Caco-2 (cell line): ENCODE measurements around the gene MBOAT7. TPM values are rescaled to one million over a fixed set of nuclear protein-coding genes. Genes with fewer than 3 reads are reported as not detected.
"Not testable (repeated sequence)": the region's sequence is repeated elsewhere in the genome, so short reads cannot be mapped to it uniquely, and the experiment has no call there.

Experiments used
- BruUV-seq: library from RNA; stranded (reverse); fragments of 400-500 nt; replicated peaks from 2 replicates; lab custom pipeline; 2021; lab: Mats Ljungman, UMichigan
- CTCF ChIA-PET: fragments of 300-600 bp; sonication (Branson Sonifier 250); formaldehyde crosslinking; loops from one replicate; lab custom pipeline; 2022; ENCODE audit warnings: antibody characterized with exemption; lab: Charles Lee
- POLR2A ChIA-PET: fragments of 300-600 bp; sonication (Branson Sonifier 250); formaldehyde crosslinking; loops from one replicate; lab custom pipeline; 2022; ENCODE audit warnings: antibody characterized with exemption; lab: Charles Lee
- DNase-seq, 2 experiments: peaks; one replicate each; pipeline versions ENCODE4 v3.0.0 to v3.0.0-alpha.2; 2020 to 2022
- H3K27me3 ChIP-seq: replicated peaks from 2 replicates; pipeline ENCODE4 v1.6.0; 2011; ENCODE audit warnings: low read length; ENCODE audit not compliant: control insufficient read depth, insufficient read depth
- H3K36me3 ChIP-seq: 2 replicates; pipeline ENCODE4 v1.5.1; 2011; ENCODE audit warnings: low read length; ENCODE audit not compliant: control insufficient read depth, insufficient read depth
- H3K4me1 ChIP-seq: fragments of 250-450 bp; sonication (Bioruptor Pico); 2 replicates; pipeline ENCODE4 v1.5.1; 2020; ENCODE audit warnings: mild to moderate bottlenecking
- H3K4me3 ChIP-seq: 2 replicates; pipeline ENCODE4 v1.5.1; 2011; ENCODE audit warnings: low read depth, mild to moderate bottlenecking, control low read depth, low read length
- H3K9me3 ChIP-seq: fragments of 250-450 bp; sonication (Bioruptor Pico); 2 replicates; pipeline ENCODE4 v1.5.1; 2020; ENCODE audit warnings: mild to moderate bottlenecking, moderate library complexity
- H3K27ac Mint-ChIP-seq: one replicate; pipeline ENCODE4 v1.8.0; 2022; ENCODE audit warnings: mixed read lengths; ENCODE audit not compliant: unreplicated experiment
- H3K27me3 Mint-ChIP-seq: one replicate; pipeline ENCODE4 v1.8.0; 2022; ENCODE audit warnings: mixed read lengths; ENCODE audit not compliant: insufficient read depth, unreplicated experiment
- H3K36me3 Mint-ChIP-seq: one replicate; pipeline ENCODE4 v1.8.0; 2022; ENCODE audit warnings: mild to moderate bottlenecking, mixed read lengths; ENCODE audit not compliant: insufficient read depth, unreplicated experiment
- H3K4me1 Mint-ChIP-seq: one replicate; pipeline ENCODE4 v1.8.0; 2022; ENCODE audit warnings: low read depth, mixed read lengths; ENCODE audit not compliant: unreplicated experiment
- H3K4me3 Mint-ChIP-seq: one replicate; pipeline ENCODE4 v1.8.0; 2022; ENCODE audit warnings: mild to moderate bottlenecking, moderate library complexity, mixed read lengths; ENCODE audit not compliant: unreplicated experiment
- H3K9me3 Mint-ChIP-seq: one replicate; pipeline ENCODE4 v1.8.0; 2022; ENCODE audit warnings: mixed read lengths; ENCODE audit not compliant: unreplicated experiment
- intact Hi-C: fragments of 100-400 bp; cut with micrococcal nuclease; formaldehyde crosslinking; loops from one replicate; pipeline ENCODE4 v1.10.0; 2022; ENCODE audit not compliant: unreplicated experiment
- total RNA-seq: library from RNA; stranded (reverse); gene quantifications from 2 replicates; pipeline ENCODE4 v1.2.3, GENCODE V29; 2022
- TF ChIP-seq, protein P1 (sequence below), 2 experiments: fragments of 200-600 bp in 1 of 2; IDR thresholded peaks; 1 replicate in 1 of 2; 2 replicates in 1 of 2; pipeline versions ENCODE4 v1.5.1 to v1.8.0; 2011 to 2022; ENCODE audit warnings: antibody characterized with exemption in 1 of 2, control low read depth in 1 of 2, inconsistent platforms in 1 of 2, low read depth in 1 of 2, low read length in 1 of 2, mild to moderate bottlenecking in 1 of 2, moderate library complexity in 1 of 2; ENCODE audit not compliant: insufficient read depth in 1 of 2, severe bottlenecking in 1 of 2, unreplicated experiment in 1 of 2

MBOAT7 gene
- total RNA-seq, 1 experiment from 2014 or later: 137 TPM

DNA sequence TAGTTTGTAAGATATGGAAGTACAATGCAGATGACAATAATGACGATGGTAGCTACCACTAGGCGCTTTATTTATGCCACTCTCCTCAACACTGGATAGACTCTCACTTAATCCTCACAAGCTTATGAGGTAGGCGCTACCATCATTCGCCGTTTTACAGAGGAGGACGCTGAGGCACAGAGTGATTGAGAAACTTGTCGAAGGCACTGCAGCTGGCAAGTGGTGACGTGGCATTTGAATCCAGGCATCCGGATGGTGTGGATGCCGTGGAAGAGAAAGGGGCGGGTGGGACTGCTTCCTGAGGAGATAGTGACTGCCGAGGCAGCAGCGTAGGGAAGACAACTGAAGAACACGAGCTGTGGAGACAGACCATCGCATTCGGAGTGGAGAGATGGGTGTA is 10.0 kb upstream of the MBOAT7 start:
- CTCF ChIA-PET: no interaction called here
- H3K9me3 Mint-ChIP-seq: no peaks in the 10 kb centered on the region
- peak overlapping the region; percentile 86 for H3K27ac Mint-ChIP-seq
- TF ChIP-seq, protein P1, sequence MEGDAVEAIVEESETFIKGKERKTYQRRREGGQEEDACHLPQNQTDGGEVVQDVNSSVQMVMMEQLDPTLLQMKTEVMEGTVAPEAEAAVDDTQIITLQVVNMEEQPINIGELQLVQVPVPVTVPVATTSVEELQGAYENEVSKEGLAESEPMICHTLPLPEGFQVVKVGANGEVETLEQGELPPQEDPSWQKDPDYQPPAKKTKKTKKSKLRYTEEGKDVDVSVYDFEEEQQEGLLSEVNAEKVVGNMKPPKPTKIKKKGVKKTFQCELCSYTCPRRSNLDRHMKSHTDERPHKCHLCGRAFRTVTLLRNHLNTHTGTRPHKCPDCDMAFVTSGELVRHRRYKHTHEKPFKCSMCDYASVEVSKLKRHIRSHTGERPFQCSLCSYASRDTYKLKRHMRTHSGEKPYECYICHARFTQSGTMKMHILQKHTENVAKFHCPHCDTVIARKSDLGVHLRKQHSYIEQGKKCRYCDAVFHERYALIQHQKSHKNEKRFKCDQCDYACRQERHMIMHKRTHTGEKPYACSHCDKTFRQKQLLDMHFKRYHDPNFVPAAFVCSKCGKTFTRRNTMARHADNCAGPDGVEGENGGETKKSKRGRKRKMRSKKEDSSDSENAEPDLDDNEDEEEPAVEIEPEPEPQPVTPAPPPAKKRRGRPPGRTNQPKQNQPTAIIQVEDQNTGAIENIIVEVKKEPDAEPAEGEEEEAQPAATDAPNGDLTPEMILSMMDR (IDR thresholded peaks at IDR 0.05; ENCODE audit: insufficient read depth in 1 of 2, low read depth in 1 of 2, low read length in 1 of 2, severe bottlenecking in 1 of 2, unreplicated experiment in 1 of 2): no peak
- Histone ChIP-seq H3K4me1 (peaks cover 25% of the 10 kb centered on the region), H3K36me3 (peaks cover 11% of the 10 kb centered on the region), H3K27me3 (no peaks in the 10 kb centered on the region), H3K9me3 (no peaks in the 10 kb centered on the region), H3K4me3 (no peak overlapping the region)
- H3K36me3 Mint-ChIP-seq: peaks cover 70% of the 10 kb centered on the region
- no TSS peak for BruUV-seq
- POLR2A ChIA-PET: interaction anchor here (4.4 kb wide), 1 partner anchor 9 kb away, joined by 98 read pairs; the partner anchor contains the start of genes MBOAT7 and TSEN34
- H3K4me1 Mint-ChIP-seq: peaks cover 18% of the 10 kb centered on the region
- no peak for DNase-seq
- H3K4me3 Mint-ChIP-seq: peak overlapping the region; percentile 89
- intact Hi-C loops: no loop called here
- H3K27me3 Mint-ChIP-seq: no peaks in the 10 kb centered on the region

DNA sequence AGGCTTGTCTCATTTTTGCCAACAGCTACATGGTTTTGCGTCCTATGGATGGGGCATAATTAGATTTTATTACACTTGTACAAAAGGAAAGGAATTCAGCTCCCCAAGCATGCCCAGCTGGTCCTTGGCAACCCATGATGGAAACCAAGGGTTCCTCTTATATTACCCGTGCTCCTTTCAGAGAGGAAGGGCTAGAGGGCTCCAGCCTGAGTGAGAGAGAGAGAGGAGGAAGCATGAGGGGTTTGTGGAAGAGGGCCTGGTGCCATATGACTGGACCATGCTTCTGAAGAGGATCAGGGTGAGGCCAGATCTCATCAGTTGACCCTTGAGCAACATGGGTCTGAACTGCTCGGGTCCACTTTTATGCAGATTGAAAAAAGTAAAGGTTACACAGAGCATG is 7.7 kb upstream of the MBOAT7 start:
- Histone ChIP-seq H3K4me3 (no peak overlapping the region), H3K4me1 (peaks cover 5% of the 10 kb centered on the region), H3K27me3 (no peaks in the 10 kb centered on the region), H3K36me3 (peaks cover 1% of the 10 kb centered on the region; the same call in 1 of the 2 replicates), H3K9me3 (no peaks in the 10 kb centered on the region)
- no peak for DNase-seq
- Mint-ChIP-seq H3K4me3 (no peak overlapping the region), H3K4me1 (peaks cover 18% of the 10 kb centered on the region), H3K27ac (no peak overlapping the region), H3K36me3 (peaks cover 64% of the 10 kb centered on the region), H3K9me3 (no peaks in the 10 kb centered on the region), H3K27me3 (no peaks in the 10 kb centered on the region)
- intact Hi-C loops: no loop called here
- TF ChIP-seq, protein P1 (IDR thresholded peaks at IDR 0.05; ENCODE audit: insufficient read depth in 1 of 2, low read depth in 1 of 2, low read length in 1 of 2, severe bottlenecking in 1 of 2, unreplicated experiment in 1 of 2): no peak
- ChIA-PET POLR2A (no interaction called here), CTCF (no interaction called here)
- BruUV-seq: no TSS peak

DNA sequence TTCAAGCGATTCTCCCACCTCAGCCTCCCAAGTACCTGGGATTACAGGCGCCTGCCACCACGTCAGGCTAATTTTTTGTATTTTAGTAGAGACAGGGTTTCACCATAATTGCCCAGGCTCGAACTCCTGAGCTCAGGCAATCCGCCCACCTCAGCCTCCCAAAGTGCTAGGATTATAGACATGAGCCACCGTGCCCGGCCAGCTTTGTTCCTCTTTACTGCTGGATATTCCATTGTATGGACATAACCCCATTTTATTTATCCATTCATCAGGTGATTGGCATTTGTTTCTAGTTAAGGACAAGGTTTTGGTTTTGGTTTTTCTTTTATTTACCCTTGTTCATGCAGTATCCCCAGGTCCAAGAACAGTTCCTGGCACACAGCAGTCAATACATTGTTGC is 7.2 kb upstream of the MBOAT7 start:
- ChIA-PET CTCF (no interaction called here), POLR2A (no interaction called here)
- no TSS peak for BruUV-seq

DNA sequence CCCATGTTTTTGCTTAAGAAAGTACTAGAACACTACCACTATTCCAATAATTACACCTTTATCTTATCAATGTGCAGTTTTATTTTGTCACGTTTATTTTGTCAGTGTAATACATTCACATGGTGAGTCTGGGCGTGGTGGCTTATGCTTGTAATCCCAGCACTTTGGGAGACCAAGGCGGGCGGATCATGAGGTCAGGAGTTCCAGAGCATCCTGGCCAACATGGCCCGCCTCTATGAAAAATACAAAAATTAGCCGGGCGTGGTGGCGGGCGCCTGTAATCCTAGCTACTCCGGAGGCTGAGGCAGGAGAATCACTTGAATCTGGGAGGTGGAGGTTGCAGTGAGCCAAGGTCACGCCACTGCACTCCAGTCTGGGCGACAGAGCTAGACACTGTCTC is 5.1 kb upstream of the MBOAT7 start:
- H3K9me3 ChIP-seq, H3K4me3 Mint-ChIP-seq, H3K27me3 ChIP-seq, DNase-seq, H3K36me3 ChIP-seq, H3K4me1 ChIP-seq, BruUV-seq, H3K27me3 Mint-ChIP-seq, POLR2A ChIA-PET, H3K27ac Mint-ChIP-seq, H3K4me3 ChIP-seq, H3K9me3 Mint-ChIP-seq, CTCF ChIA-PET: not testable (repeated sequence)
- intact Hi-C loops: loop anchor here (5.0 kb wide), 1 partner anchor 268 kb away; the partner anchor contains the start of gene LENG9
- Mint-ChIP-seq H3K36me3 (peaks cover 64% of the 10 kb centered on the region), H3K4me1 (peaks cover 19% of the 10 kb centered on the region)

More for the DNA sequence above, 7.2 kb upstream of the MBOAT7 start:
- Mint-ChIP-seq H3K4me3 (no peak overlapping the region), H3K27ac (no peak overlapping the region), H3K9me3 (no peaks in the 10 kb centered on the region), H3K36me3 (peaks cover 64% of the 10 kb centered on the region), H3K27me3 (no peaks in the 10 kb centered on the region), H3K4me1 (peaks cover 24% of the 10 kb centered on the region)
- no peak for DNase-seq
- Histone ChIP-seq H3K27me3 (no peaks in the 10 kb centered on the region), H3K9me3 (no peaks in the 10 kb centered on the region), H3K36me3 (peaks cover 1% of the 10 kb centered on the region; the same call in 1 of the 2 replicates), H3K4me1 (no peaks in the 10 kb centered on the region), H3K4me3 (no peak overlapping the region)
- intact Hi-C loops: no loop called here
- TF ChIP-seq, protein P1 (IDR thresholded peaks at IDR 0.05; ENCODE audit: insufficient read depth in 1 of 2, low read depth in 1 of 2, low read length in 1 of 2, severe bottlenecking in 1 of 2, unreplicated experiment in 1 of 2): no peak
